Psoas muscle (tissue), 8 donors: ENCODE data around the gene RALBP1. TPM values are rescaled to one million over a fixed set of nuclear protein-coding genes. Genes with fewer than 3 reads are reported as not detected.

Experiments
- ATAC-seq, 4 donors: fragments of 200-7000 bp; cut with Tn5 transposase; one replicate each; pipeline ENCODE4 v1.9.1; 2020; ENCODE audit warnings: moderate library complexity in 3 of 4, mild to moderate bottlenecking in 2 of 4
- DNase-seq, 2 donors: peaks; one replicate each; pipeline ENCODE4 v3.0.0-alpha.2; 2020
- H3K27ac ChIP-seq: fragments of 200-600 bp; one replicate; pipeline ENCODE4 v1.8.0; 2022
- H3K27me3 ChIP-seq, 3 donors: fragments of 200-600 bp in 1 of 3; one replicate each; pipeline versions ENCODE4 v1.6.1 to v1.8.0; 2013 to 2022; ENCODE audit warnings: low read length in 2 of 3, mild to moderate bottlenecking in 2 of 3, moderate library complexity in 1 of 3; ENCODE audit not compliant: insufficient read depth in 3 of 3
- H3K36me3 ChIP-seq, 2 donors: fragments of 200-600 bp in 1 of 2; one replicate each; pipeline versions ENCODE4 v1.6.1 to v1.8.0; 2013 to 2022; ENCODE audit warnings: low read depth in 1 of 2, mild to moderate bottlenecking in 1 of 2, moderate library complexity in 1 of 2; ENCODE audit not compliant: insufficient read depth in 1 of 2
- H3K4me1 ChIP-seq: fragments of 200-600 bp; one replicate; pipeline ENCODE4 v1.8.0; 2022
- H3K4me3 ChIP-seq: fragments of 200-600 bp; one replicate; pipeline ENCODE4 v1.8.0; 2022; ENCODE audit warnings: mild to moderate bottlenecking
- H3K9me3 ChIP-seq: fragments of 200-600 bp; one replicate; pipeline ENCODE4 v1.8.0; 2022
- CTCF ChIP-seq: fragments of 200-600 bp; IDR thresholded peaks from one replicate; pipeline ENCODE4 v1.8.0; 2022; ENCODE audit warnings: antibody characterized with exemption
- WGBS, 3 donors: extraction: QIAGEN DNeasy Blood & Tissue Kit; methylation state at CpG; one replicate each; pipeline versions ENCODE4 v1.1.6 to v1.1.7; 2013; 5-methylcytosine and 5-hydroxymethylcytosine counted together
- intact Hi-C, 2 donors: fragments of 100-400 bp; cut with DNase I; formaldehyde crosslinking; loops; one replicate each; pipeline versions ENCODE4 v1.11.0 to v1.14.2; 2022
- polyA plus RNA-seq, 3 donors: library from polyadenylated mRNA; stranded (reverse); fragments of 200-250 nt; gene quantifications; one replicate each; pipeline ENCODE4 v1.2.3, GENCODE V29; 2013
- total RNA-seq, 4 donors: library from RNA; stranded (reverse); fragmentation: NEBNext Ultra II Directional in 2 of 4; extraction: Animal tissue kit (Norgen Biotek cat#: 25700) in 2 of 4; gene quantifications; one replicate each; pipeline versions ENCODE4 v1.2.1 to v1.2.4, GENCODE V29; 2021 to 2023
- donor health status: healthy with polysubstance abuse.
- donor health status: DM: no; HTN: no; CAD: no; lungs with moderate emphysema.
- donor health status: Bipolar disorder and iron deficiency.
- donor health status: healthy.
- donor health status: DM: yes; HTN: yes; CAD: no.
- donor health status: DM: no; HTN: no; CAD: no.
- donor health status: DM: no; HTN: no; CAD: no.
- donor health status: DM: yes; HTN: yes; CAD: no.

Gene RALBP1
- total and polyA plus RNA-seq, 7 donors: 28.7 to 85.0 (median 38.6) TPM

DNA sequence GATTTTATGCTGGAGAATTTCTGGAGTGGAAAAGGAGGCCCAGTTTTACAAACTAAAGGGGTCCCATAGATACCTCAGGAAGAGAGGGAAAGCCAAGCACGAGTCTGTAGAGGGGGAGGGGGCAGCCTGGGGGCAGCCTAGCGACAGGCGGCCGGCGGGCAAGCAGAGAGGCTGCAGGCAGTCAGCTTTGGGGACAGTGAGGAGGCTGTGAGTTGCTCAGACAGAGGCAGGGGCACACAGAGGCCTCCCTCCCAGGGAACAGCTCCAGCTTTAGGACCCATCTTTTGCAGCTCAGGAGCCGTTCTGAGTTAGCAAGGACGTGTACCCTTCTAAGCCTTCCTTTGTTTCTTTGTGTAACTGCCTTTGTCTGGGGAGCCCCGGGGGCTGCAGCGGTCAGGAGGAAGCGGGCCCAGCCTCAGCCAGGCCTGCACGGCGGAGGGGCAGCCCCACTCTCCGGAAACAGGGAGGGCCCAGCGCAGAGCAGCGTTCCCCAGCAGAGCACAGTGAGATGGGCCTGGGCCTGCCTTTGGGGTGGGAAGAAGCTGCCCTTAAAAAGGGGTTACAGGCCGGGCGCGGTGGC lies 41.1 kb upstream of the RALBP1 start:
- Histone ChIP-seq H3K4me1 (no peaks in the 10 kb centered on the region), H3K36me3 (no peaks in the 10 kb centered on the region), H3K4me3 (no peak overlapping the region), H3K9me3 (no peaks in the 10 kb centered on the region), H3K27ac (no peak overlapping the region), H3K27me3 (peaks cover 0 to 1% (median 0%) of the 10 kb centered on the region in 3 donors)
- no peak for DNase-seq
- TF ChIP-seq CTCF: no peak
- intact Hi-C loops: no loop called here
- WGBS, 3 donors: 62 to 75% (median 67%) methylated on average over 18 of the region's 18 CpGs
- ATAC-seq: no peak

DNA sequence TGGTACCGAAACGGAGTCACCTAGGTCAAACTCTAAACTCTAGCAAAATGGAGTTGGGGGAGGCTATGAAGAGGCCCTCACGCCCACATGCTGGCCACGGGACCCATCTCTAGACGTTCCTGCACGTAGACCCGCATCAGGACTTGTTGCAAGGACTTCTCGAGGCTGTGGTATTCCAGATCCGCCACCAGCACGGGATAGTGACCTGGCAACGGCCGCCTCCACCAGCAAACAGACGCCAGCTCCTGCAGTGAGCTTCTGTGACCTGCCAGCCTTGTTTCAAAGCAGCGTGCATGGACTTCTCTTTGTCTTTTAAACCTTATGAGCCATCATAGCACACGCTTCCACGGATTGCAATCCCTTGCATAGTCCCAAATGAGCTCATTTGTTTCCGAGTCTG lies 40.3 kb upstream of the RALBP1 start:
- H3K27ac ChIP-seq: no peak overlapping the region
- intact Hi-C loops: no loop called here
- H3K36me3 ChIP-seq: no peaks in the 10 kb centered on the region

GRCh38 chr18:9436206-9436929 lies 38.9 kb upstream of the RALBP1 start:
- TF ChIP-seq CTCF: no peak

More for the DNA sequence above, 40.3 kb upstream of the RALBP1 start:
- WGBS, 3 donors: 94% methylated on average over 17 of the region's 17 CpGs
- H3K4me1 ChIP-seq: no peaks in the 10 kb centered on the region
- DNase-seq (no peak), ATAC-seq (no peak)
- TF ChIP-seq CTCF: no peak
- H3K4me3 ChIP-seq: no peak overlapping the region
- no peaks in the 10 kb centered on the region for H3K9me3 ChIP-seq
- peaks cover 0 to 1% (median 0%) of the 10 kb centered on the region in 3 donors for H3K27me3 ChIP-seq

DNA sequence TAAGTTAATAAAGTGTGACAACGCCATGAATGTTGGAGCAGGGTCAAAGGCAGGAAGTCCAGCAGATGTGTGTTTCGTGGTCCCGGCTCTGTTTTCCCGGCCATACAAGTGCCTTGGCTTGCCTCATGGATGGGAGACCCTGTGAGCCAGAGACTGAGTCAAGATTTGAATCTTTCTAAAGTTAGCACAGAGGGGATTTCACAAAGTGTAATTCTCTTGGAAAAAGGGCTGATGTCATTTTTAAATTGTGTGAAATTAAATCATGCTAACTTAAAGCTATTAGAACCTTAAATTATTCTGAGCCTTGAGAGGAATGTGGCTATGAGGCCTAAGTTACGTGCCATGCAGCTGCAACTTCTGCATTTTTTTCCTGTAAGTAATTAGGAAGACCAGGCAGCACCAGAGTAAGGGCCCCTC lies 38.3 kb upstream of the RALBP1 start:
- Histone ChIP-seq H3K27ac (no peak overlapping the region), H3K4me1 (no peaks in the 10 kb centered on the region)
- ATAC-seq: no peak

More at GRCh38 chr18:9436206-9436929, 38.9 kb upstream of the RALBP1 start:
- Histone ChIP-seq H3K27ac (no peak overlapping the region), H3K4me1 (no peaks in the 10 kb centered on the region), H3K9me3 (no peaks in the 10 kb centered on the region), H3K36me3 (no peaks in the 10 kb centered on the region), H3K27me3 (peaks cover 0 to 1% (median 0%) of the 10 kb centered on the region in 3 donors), H3K4me3 (no peak overlapping the region)
- intact Hi-C loops: no loop called here
- 58 to 68% (median 63%) methylated on average over 5 of the region's 5 CpGs for WGBS, 3 donors
- DNase-seq (no peak), ATAC-seq (no peak)

More for the DNA sequence above, 38.3 kb upstream of the RALBP1 start:
- no peak overlapping the region for H3K4me3 ChIP-seq
- TF ChIP-seq CTCF: no peak
- WGBS, 3 donors: 32 to 37% (median 35%) methylated on average over 5 of the region's 5 CpGs
- intact Hi-C loops: no loop called here
- no peaks in the 10 kb centered on the region for H3K36me3 ChIP-seq
- DNase-seq: peak in 1 of 2 donors; percentile 24
- no peaks in the 10 kb centered on the region for H3K9me3 ChIP-seq
- peaks cover 0 to 1% (median 0%) of the 10 kb centered on the region in 3 donors for H3K27me3 ChIP-seq
